ENCODE results near the gene POLRMT. TPM values are rescaled to one million over a fixed set of nuclear protein-coding genes. Genes with fewer than 3 reads are reported as not detected.

POLRMT gene
- total and polyA plus RNA-seq, 2 experiments from 2014 or later = 98.0 to 148 TPM

DNA sequence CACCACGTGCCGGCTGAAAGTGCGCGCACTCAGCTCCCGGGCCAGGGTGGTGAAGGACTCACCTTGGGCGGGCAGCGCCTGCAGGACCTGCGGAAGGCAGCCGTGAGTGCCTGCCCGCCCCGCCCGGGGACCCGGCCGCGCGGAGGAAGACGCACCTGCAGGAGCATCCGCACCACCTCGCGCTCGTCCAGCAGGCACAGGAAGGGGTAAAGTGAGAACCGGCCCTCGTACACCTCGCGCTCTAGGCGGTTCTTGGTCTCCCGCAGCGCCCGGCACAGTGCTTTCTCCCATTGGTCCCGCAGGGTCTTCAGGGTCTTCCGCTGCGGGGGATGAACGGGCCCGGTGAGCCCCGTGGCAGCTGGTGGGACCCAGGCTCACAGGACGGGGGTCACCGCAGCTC lies 10.7 kb downstream of the POLRMT start:
- Histone ChIP-seq H3K9me2 (ENCODE audit: insufficient read depth) (no peaks in the 10 kb centered on the region), H4K20me1 (replicated peaks; ENCODE audit: insufficient read depth) (peaks cover 9% of the 10 kb centered on the region), H3F3A (replicated peaks; ENCODE audit: low read depth) (0 out of 2 replicates have a peak, but pooled peaks cover 5% of the 10 kb centered on the region), H3K4me1 (ENCODE audit: insufficient read depth) (no peaks in the 10 kb centered on the region), H3K27me3 (ENCODE audit: insufficient read depth) (no peaks in the 10 kb centered on the region), H3K4me3 (no peak overlapping the region), H2AFZ (no peak overlapping the region), H3K4me2 (no peak overlapping the region), H3K79me2 (replicated peaks; ENCODE audit: insufficient read depth) (peaks cover 9% of the 10 kb centered on the region), H3K27ac (ENCODE audit: low read depth) (no peak overlapping the region), H3K36me3 (ENCODE audit: insufficient read depth) (peaks cover 1% of the 10 kb centered on the region; the same call in 1 of the 2 replicates)
- H3K4me1 Mint-ChIP-seq = peaks cover 2% of the 10 kb centered on the region; the same call in 2 of the 3 replicates
- H3K4me3 Mint-ChIP-seq = no peak overlapping the region
- peaks cover 4% of the 10 kb centered on the region for H3K27me3 Mint-ChIP-seq (ENCODE audit: insufficient read depth, low read depth, poor library complexity)
- peaks cover 51% of the 10 kb centered on the region for H3K36me3 Mint-ChIP-seq (ENCODE audit: low read depth)
- no peak overlapping the region for H3K27ac Mint-ChIP-seq
- H3K9me3 Mint-ChIP-seq = no peaks in the 10 kb centered on the region
- DNase-seq (ENCODE audit: low spot score) = no peak
- TF ChIP-seq POLR2AphosphoS5 (IDR thresholded peaks at IDR 0.05; ENCODE audit: low read depth) (no peak), JUNB (IDR thresholded peaks at IDR 0.05; ENCODE audit: unreplicated experiment) (no peak), EZH2phosphoT487 (IDR thresholded peaks at IDR 0.05; ENCODE audit: unreplicated experiment) (no peak), ZNF462 (CRISPR knock-in tag; IDR thresholded peaks at IDR 0.05) (no peak), CREB1 (CRISPR knock-in tag; IDR thresholded peaks at IDR 0.05; ENCODE audit: low read depth) (no peak), NANOG (IDR thresholded peaks at IDR 0.05; ENCODE audit: borderline replicate concordance) (no peak), STAT1 (IDR thresholded peaks at IDR 0.05; ENCODE audit: unreplicated experiment) (no peak), ZNF331 (CRISPR knock-in tag; IDR thresholded peaks at IDR 0.05; ENCODE audit: low read depth) (no peak), ZNF114 (CRISPR knock-in tag; IDR thresholded peaks at IDR 0.05) (no peak), EZH2 (IDR thresholded peaks at IDR 0.05; ENCODE audit: low read depth, unreplicated experiment) (no peak)
- TF ChIP-seq, protein P1, sequence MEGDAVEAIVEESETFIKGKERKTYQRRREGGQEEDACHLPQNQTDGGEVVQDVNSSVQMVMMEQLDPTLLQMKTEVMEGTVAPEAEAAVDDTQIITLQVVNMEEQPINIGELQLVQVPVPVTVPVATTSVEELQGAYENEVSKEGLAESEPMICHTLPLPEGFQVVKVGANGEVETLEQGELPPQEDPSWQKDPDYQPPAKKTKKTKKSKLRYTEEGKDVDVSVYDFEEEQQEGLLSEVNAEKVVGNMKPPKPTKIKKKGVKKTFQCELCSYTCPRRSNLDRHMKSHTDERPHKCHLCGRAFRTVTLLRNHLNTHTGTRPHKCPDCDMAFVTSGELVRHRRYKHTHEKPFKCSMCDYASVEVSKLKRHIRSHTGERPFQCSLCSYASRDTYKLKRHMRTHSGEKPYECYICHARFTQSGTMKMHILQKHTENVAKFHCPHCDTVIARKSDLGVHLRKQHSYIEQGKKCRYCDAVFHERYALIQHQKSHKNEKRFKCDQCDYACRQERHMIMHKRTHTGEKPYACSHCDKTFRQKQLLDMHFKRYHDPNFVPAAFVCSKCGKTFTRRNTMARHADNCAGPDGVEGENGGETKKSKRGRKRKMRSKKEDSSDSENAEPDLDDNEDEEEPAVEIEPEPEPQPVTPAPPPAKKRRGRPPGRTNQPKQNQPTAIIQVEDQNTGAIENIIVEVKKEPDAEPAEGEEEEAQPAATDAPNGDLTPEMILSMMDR (conservative IDR thresholded peaks at IDR 0.05; ENCODE audit: low read depth in 2 of 2) = no peak
- TF ChIP-seq, protein P2, sequence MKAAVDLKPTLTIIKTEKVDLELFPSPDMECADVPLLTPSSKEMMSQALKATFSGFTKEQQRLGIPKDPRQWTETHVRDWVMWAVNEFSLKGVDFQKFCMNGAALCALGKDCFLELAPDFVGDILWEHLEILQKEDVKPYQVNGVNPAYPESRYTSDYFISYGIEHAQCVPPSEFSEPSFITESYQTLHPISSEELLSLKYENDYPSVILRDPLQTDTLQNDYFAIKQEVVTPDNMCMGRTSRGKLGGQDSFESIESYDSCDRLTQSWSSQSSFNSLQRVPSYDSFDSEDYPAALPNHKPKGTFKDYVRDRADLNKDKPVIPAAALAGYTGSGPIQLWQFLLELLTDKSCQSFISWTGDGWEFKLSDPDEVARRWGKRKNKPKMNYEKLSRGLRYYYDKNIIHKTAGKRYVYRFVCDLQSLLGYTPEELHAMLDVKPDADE (IDR thresholded peaks at IDR 0.05) = no peak
- TF ChIP-seq, protein P3, sequence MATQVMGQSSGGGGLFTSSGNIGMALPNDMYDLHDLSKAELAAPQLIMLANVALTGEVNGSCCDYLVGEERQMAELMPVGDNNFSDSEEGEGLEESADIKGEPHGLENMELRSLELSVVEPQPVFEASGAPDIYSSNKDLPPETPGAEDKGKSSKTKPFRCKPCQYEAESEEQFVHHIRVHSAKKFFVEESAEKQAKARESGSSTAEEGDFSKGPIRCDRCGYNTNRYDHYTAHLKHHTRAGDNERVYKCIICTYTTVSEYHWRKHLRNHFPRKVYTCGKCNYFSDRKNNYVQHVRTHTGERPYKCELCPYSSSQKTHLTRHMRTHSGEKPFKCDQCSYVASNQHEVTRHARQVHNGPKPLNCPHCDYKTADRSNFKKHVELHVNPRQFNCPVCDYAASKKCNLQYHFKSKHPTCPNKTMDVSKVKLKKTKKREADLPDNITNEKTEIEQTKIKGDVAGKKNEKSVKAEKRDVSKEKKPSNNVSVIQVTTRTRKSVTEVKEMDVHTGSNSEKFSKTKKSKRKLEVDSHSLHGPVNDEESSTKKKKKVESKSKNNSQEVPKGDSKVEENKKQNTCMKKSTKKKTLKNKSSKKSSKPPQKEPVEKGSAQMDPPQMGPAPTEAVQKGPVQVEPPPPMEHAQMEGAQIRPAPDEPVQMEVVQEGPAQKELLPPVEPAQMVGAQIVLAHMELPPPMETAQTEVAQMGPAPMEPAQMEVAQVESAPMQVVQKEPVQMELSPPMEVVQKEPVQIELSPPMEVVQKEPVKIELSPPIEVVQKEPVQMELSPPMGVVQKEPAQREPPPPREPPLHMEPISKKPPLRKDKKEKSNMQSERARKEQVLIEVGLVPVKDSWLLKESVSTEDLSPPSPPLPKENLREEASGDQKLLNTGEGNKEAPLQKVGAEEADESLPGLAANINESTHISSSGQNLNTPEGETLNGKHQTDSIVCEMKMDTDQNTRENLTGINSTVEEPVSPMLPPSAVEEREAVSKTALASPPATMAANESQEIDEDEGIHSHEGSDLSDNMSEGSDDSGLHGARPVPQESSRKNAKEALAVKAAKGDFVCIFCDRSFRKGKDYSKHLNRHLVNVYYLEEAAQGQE (IDR thresholded peaks at IDR 0.05; ENCODE audit: unreplicated experiment) = no peak
- no peak for ATAC-seq
